ENCODE results near the gene SNX11.

SNX11 gene, protein sequence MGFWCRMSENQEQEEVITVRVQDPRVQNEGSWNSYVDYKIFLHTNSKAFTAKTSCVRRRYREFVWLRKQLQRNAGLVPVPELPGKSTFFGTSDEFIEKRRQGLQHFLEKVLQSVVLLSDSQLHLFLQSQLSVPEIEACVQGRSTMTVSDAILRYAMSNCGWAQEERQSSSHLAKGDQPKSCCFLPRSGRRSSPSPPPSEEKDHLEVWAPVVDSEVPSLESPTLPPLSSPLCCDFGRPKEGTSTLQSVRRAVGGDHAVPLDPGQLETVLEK

GRCh38 chr17:48107137-48108055 is at the start of gene SNX11:
Gene SNX11 (plus strand): TSS chr17:48107766. CDS start chr17:48112044, 4,278 bp downstream.
- peak within 1 kb of the TSS; percentile 94 for H3K4me3 ChIP-seq (ENCODE audit: low read depth, low read length)
- no peak for TF ChIP-seq CTCF (conservative IDR thresholded peaks at IDR 0.05; ENCODE audit: low read depth, low read length)

DNA sequence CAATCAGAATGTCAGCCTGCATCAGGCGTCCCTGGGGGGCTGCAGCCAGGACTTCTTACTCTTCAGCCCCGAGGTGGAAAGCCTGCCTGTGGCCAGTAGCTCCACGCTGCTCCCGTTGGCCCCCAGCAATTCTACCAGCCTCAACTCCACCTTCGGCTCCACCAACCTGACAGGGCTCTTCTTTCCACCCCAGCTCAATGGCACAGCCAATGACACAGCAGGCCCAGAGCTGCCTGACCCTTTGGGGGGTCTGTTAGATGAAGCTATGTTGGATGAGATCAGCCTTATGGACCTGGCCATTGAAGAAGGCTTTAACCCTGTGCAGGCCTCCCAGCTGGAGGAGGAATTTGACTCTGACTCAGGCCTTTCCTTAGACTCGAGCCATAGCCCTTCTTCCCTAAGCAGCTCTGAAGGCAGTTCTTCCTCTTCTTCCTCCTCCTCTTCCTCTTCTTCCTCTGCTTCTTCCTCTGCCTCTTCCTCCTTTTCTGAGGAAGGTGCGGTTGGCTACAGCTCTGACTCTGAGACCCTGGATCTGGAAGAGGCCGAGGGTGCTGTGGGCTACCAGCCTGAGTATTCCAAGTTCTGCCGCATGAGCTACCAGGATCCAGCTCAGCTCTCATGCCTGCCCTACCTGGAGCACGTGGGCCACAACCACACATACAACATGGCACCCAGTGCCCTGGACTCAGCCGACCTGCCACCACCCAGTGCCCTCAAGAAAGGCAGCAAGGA is 49.0 kb upstream of the SNX11 start:
- no peak for DNase-seq (ENCODE audit: low read depth)
- TF ChIP-seq CTCF (conservative IDR thresholded peaks at IDR 0.05; ENCODE audit: low read depth, low read length), result no peak
- no peak overlapping the region for H3K4me3 ChIP-seq (ENCODE audit: low read depth, low read length)

More at GRCh38 chr17:48107137-48108055, at the start of gene SNX11:
- DNase-seq (ENCODE audit: low read depth), result peak; percentile 74

- no peak overlapping the region for H3K4me3 ChIP-seq (ENCODE audit: low read depth, low read length)
These were observed 48.4 kb upstream of the SNX11 start for GRCh38 chr17:48059125-48059668.

DNA sequence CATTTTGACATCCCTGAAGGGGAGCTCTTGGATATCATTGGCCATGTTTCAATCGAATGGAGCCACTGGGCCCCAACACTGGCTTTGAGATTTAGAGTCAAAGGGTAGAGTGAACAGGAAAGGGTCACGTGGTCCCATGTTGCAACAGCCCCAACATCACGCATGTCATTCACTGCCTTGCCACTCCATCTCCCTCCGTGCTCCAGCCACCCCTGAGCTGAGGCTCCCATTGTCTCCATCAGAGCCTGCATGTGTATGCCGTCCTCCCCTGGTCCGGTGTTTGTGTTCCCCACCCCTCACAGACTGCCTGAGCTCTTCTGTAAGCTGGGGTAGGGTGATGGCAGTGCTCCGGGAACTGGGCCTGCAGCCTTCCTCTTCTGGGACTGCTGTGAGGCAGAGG is 47.3 kb upstream of the SNX11 start:
- TF ChIP-seq CTCF (conservative IDR thresholded peaks at IDR 0.05; ENCODE audit: low read depth, low read length), result no peak
- no peak for DNase-seq (ENCODE audit: low read depth)
- no peak overlapping the region for H3K4me3 ChIP-seq (ENCODE audit: low read depth, low read length)

More at GRCh38 chr17:48059125-48059668, 48.4 kb upstream of the SNX11 start:
- DNase-seq (ENCODE audit: low read depth), result no peak
- no peak for TF ChIP-seq CTCF (conservative IDR thresholded peaks at IDR 0.05; ENCODE audit: low read depth, low read length)

DNA sequence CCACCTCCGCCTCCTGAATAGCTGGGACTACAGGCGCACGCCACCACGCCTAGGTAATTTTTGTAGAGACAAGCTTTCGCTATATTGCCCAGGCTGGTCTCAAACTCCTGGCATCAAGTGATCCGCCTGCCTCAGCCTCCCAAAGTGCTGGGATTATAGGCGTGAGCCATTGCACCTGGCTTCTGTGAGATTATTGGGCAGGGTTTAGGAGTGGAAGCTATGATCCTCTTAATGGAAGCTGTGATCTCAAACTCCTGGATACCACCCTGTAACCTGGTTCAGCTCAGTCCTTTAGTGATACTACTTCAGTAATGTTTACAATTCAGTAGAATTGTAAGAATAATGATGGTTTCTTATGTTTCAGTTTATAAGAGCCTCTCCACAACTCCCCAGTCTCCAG is 45.3 kb upstream of the SNX11 start:
- no peak for DNase-seq (ENCODE audit: low read depth)
- no peak overlapping the region for H3K4me3 ChIP-seq (ENCODE audit: low read depth, low read length)
- no peak for TF ChIP-seq CTCF (conservative IDR thresholded peaks at IDR 0.05; ENCODE audit: low read depth, low read length)

- DNase-seq (ENCODE audit: low read depth), result no peak
- no peak overlapping the region for H3K4me3 ChIP-seq (ENCODE audit: low read depth, low read length)
- peak; percentile 1 for TF ChIP-seq CTCF (conservative IDR thresholded peaks at IDR 0.05; ENCODE audit: low read depth, low read length)
These were observed 42.9 kb upstream of the SNX11 start for GRCh38 chr17:48064638-48065037.

Data from choroid plexus epithelial cell (primary cell).